ENCODE results near the gene WNT2. TPM values are rescaled to one million over a fixed set of nuclear protein-coding genes. Genes with fewer than 3 reads are reported as not detected.

WNT2 gene
- total RNA-seq, 1 donor from 2014 or later: 9.0 TPM

DNA sequence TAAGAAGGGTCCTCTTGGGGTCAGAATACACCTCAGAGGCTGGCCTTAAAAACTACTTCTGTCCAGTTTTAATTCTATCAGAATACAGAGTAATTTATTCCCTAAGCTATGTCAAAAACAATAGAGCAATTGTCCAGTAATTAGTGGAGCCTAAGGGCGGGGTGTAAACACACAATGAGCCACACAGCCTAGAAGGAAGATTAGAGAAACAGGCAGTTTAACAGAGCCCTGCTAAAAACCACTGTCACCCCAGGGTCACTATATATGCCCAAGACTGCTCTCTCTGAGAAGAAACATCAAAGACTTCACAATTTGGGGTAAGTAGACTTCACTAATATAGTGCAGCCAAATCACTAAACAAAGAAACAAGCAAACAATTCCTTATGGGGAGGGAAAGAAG lies 27.2 kb upstream of the WNT2 start:
- Histone ChIP-seq H3K36me3 (no peaks in the 10 kb centered on the region), H3K4me1 (no peaks in the 10 kb centered on the region), H3K27ac (no peak overlapping the region), H3K27me3 (ENCODE audit: low read depth) (no peaks in the 10 kb centered on the region), H3K9me3 (no peaks in the 10 kb centered on the region), H3K4me3 (no peak overlapping the region)
- TF ChIP-seq CTCF (IDR thresholded peaks at IDR 0.05): no peak
- intact Hi-C loops (cut with DNase I): no loop called here
- DNase-seq (no peak), ATAC-seq (no peak)

GRCh38 chr7:117349570-117349969 lies 26.7 kb upstream of the WNT2 start:
- Histone ChIP-seq H3K36me3 (no peaks in the 10 kb centered on the region), H3K4me1 (no peaks in the 10 kb centered on the region), H3K9me3 (no peaks in the 10 kb centered on the region), H3K27ac (no peak overlapping the region), H3K4me3 (no peak overlapping the region), H3K27me3 (ENCODE audit: low read depth) (no peaks in the 10 kb centered on the region)
- ATAC-seq (no peak), DNase-seq (no peak)
- no peak for TF ChIP-seq CTCF (IDR thresholded peaks at IDR 0.05)
- intact Hi-C loops (cut with DNase I): no loop called here

- no peak overlapping the region for H3K27ac ChIP-seq
- ATAC-seq (no peak), DNase-seq (no peak)
- H3K27me3 ChIP-seq (ENCODE audit: low read depth): no peaks in the 10 kb centered on the region
- H3K4me1 ChIP-seq: no peaks in the 10 kb centered on the region
- H3K4me3 ChIP-seq: no peak overlapping the region
- TF ChIP-seq CTCF (IDR thresholded peaks at IDR 0.05): no peak
- H3K36me3 ChIP-seq: no peaks in the 10 kb centered on the region
- intact Hi-C loops (cut with DNase I): no loop called here
- H3K9me3 ChIP-seq: no peaks in the 10 kb centered on the region
Observed at GRCh38 chr7:117347962-117348672, 25.3 kb upstream of the WNT2 start.

GRCh38 chr7:117347480-117347879 lies 24.6 kb upstream of the WNT2 start:
- no peak overlapping the region for H3K4me3 ChIP-seq
- no peaks in the 10 kb centered on the region for H3K4me1 ChIP-seq
- TF ChIP-seq CTCF (IDR thresholded peaks at IDR 0.05): no peak
- no peak for DNase-seq
- no peak for ATAC-seq
- H3K27me3 ChIP-seq (ENCODE audit: low read depth): no peaks in the 10 kb centered on the region
- no peak overlapping the region for H3K27ac ChIP-seq
- no peaks in the 10 kb centered on the region for H3K36me3 ChIP-seq
- H3K9me3 ChIP-seq: no peaks in the 10 kb centered on the region
- intact Hi-C loops (cut with DNase I): no loop called here

- Histone ChIP-seq H3K36me3 (no peaks in the 10 kb centered on the region), H3K9me3 (no peaks in the 10 kb centered on the region), H3K27ac (no peak overlapping the region), H3K27me3 (ENCODE audit: low read depth) (no peaks in the 10 kb centered on the region), H3K4me3 (no peak overlapping the region), H3K4me1 (no peaks in the 10 kb centered on the region)
- TF ChIP-seq CTCF (IDR thresholded peaks at IDR 0.05): no peak
- ATAC-seq (no peak), DNase-seq (no peak)
- intact Hi-C loops (cut with DNase I): no loop called here
Observed at GRCh38 chr7:117346161-117346560, 23.3 kb upstream of the WNT2 start.
